Activated naive CD8-positive, alpha-beta T cell treated with anti-CD3 and anti-CD28 coated beads, Interleukin-2, amount 50 U/mL, for 16 hours (primary cell): Measurements from ENCODE around the gene LAGE3.
"Not testable (repeated sequence)": the region's sequence is repeated elsewhere in the genome, so short reads cannot be mapped to it uniquely, and the experiment has no call there.

Experiments used
- DNase-seq: peaks from one replicate; pipeline ENCODE4 v3.0.0-alpha.2; 2020; ENCODE audit warnings: low read depth, low spot score

LAGE3 gene

GRCh38 chrX:154502098-154502497 is 23.0 kb upstream of the LAGE3 start:
- DNase-seq = no peak

DNA sequence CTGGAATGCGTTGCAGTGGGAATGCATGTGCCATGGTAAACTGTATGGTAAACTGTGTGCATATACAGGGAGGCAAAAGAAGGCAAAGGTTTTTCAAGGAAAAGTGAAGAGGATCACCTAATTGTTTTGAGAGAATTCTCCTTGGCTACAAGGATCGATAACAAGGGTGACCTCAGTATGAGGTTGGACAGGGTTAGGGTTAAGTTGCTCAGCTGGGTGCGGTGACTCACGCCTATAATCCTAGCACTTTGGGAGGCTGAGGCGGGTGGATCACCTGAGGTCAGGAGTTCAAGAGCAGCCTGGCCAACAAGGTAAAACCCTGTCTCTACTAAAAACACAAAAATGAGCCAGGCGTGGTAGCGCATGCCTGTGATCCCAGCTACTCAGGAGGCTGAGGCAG is 22.3 kb upstream of the LAGE3 start:
- DNase-seq = not testable (repeated sequence)

GRCh38 chrX:154496591-154497137 is 17.6 kb upstream of the LAGE3 start:
- DNase-seq = not testable (repeated sequence)

- no peak for DNase-seq
Measured at GRCh38 chrX:154495472-154495922, 16.4 kb upstream of the LAGE3 start.

- DNase-seq = no peak
Measured at GRCh38 chrX:154494715-154495114, 15.6 kb upstream of the LAGE3 start.

- DNase-seq = peak; percentile 68
Measured at GRCh38 chrX:154490414-154491083, 11.5 kb upstream of the LAGE3 start, which contains the start of gene SLC10A3. TSS of gene SLC10A3 (minus strand) at chrX:154490629. CDS start at chrX:154488940, 1,689 bp downstream.

GRCh38 chrX:154490021-154490413 is 10.9 kb upstream of the LAGE3 start:
- no peak for DNase-seq

DNA sequence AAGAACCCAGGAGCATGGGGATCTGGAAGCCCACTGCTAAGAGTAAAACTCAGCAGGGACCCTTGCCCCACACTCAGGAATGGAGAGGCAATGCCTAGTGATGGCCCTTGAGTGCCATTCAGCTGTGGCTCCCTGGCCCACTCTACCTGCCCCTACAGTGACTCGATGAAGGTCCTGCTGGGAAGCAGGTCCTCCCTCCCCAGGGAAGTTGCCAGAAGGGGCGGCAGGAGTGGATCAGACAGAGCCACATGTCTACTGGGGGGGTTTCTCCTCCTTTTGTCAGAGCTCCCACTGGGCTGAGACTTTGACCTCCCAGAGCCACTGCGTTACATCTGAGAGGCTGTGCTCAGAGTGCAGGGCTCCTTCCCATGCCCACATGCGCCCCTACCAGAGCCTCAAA is 10.1 kb upstream of the LAGE3 start:
- no peak for DNase-seq

GRCh38 chrX:154488336-154489075 is 9.4 kb upstream of the LAGE3 start:
- DNase-seq = no peak

DNA sequence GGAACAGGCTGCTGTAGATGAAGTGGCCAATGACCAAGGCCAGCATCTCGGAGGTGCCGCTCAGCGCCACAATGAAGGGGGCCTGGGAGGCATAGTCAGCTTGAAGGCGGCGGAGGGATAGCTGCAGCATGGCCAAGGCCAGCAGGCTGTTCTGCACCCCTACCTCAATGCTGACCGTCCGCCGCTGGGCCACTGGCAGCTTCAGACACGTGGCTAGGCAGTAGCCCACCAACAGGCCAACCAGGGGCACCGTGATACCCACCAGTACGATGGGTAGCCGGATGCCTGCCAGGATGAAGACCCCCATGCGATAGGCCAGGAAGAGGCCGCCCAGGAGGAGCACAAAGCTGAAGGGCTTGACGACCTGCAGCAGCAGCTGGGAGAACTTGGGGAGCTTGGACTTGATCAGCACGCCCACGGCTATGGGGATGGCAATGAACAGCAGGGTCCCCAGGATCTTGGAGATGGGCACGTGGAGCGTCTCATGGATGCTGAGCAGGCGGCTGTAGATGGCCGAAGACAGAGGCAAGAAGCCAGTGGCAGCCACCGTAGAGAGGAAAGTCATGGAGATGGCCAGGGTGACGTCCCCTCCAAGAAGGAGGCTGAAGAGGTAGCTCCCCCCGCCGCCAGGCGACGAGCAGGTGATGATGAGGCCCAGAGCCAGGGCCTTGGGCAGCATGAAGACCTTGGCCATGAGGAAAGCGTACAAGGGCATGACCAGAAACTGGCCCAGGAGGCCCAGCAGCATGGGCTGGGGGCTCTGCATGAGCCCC is 8.6 kb upstream of the LAGE3 start:
- DNase-seq = no peak

- DNase-seq = no peak
Measured at GRCh38 chrX:154486396-154487207, 7.5 kb upstream of the LAGE3 start, which contains the start of gene UBL4A. TSS of gene UBL4A (minus strand) at chrX:154486615. CDS start at chrX:154486584, 31 bp downstream.

DNA sequence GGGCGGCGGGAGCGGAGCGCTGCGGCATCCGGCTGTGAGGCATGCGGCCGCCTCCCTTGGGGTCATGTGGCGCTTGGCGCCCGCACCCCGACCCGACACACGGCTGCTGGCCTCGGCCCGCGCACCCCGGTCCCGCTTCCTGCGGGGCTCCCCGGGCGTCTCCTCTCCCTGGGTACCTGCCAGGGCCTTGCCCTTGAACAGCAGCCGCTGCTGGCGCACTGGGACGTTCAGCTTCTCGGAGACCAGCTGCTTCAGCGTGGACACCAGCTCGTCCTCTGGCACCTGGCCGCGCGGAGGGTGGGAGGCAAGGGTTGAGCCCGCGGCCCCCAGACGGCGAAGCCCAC is 6.9 kb upstream of the LAGE3 start:
- no peak for DNase-seq

DNA sequence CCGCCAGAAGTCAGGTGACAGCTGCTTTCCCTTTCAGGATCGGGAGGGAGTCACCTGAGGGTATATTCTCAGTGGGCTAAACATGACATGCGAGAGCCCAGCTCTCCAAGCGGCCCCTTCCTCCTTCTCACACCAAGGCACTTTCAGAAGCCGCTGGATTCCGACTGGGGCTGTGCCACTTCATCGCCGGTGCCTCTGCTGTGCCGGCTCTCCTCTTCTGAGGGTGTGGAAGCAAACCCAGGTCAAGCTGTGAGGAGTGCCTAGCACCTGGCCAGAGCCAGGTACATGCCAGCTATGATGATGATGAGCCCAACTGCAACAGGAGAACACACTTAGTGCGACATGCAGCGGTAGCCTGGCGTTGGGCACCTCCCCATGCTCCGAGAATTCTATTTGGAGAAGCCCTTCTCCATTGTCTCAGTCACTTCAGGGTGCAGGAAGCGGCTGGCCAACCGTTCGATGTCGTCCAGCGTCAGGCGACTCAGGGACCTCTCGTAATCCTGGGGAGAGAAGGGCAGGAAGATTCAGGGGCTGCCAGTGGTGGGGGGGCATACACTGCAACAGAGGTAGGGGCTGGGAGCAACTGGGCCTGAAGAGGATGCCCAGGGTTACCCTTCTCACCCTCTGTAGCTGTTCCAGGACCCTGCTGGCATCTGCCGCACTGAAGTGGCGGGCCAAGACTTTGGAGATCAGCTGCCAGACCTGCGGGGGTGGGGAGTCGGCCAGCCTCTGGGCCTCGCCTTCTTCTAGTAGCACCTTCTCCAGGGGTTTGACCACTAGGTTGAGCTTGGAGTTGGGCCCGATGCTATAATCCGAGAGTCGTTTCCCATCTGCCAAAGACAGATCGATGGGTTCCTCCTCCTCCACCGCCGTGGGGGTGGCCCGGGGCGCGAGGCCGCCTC is 6.3 kb upstream of the LAGE3 start:
- DNase-seq = no peak

DNA sequence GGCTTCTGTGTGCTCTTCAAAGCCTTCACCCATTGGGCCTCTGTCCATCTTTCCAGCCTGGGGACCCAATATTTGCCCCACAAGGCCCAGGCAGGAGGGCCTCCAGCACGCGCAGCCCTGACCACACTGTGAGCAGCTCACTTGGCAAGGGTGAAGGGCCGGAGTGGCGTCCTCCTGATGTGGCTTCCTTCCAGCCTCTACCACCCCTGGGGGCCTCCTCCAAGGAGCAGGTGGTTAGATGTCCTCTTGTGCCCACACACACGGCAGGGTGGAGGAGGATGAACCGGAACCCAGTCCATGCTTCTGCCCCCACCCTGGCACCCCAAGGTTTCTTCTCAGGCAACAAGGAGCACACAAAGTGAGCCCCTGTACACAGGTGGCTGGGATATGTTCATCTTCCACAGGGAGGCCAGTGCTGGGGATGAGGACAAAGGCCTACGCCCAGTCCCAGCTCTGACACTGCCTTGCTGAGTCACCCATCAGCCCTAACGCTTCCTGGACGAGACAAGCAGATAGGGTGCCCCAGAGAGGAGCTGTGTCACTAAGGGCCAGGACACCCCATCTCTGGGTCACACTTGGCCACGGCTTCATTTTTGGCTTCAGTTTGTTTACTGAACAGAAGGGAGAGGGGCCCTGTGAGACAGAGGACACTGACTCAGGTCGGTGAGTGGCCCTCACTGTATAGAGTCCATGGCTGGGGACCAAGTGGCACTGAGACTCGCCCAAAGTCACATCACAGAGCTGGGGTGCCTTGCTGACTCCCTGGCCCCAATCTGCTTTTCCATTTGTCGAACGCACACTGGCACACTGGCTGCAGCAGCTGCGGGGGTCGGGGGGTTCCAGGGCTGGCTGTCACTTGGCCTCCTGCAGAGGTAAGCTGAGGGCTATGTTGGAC is 5.4 kb upstream of the LAGE3 start:
- DNase-seq = no peak

GRCh38 chrX:154483325-154483724 is 4.2 kb upstream of the LAGE3 start:
- no peak for DNase-seq

DNA sequence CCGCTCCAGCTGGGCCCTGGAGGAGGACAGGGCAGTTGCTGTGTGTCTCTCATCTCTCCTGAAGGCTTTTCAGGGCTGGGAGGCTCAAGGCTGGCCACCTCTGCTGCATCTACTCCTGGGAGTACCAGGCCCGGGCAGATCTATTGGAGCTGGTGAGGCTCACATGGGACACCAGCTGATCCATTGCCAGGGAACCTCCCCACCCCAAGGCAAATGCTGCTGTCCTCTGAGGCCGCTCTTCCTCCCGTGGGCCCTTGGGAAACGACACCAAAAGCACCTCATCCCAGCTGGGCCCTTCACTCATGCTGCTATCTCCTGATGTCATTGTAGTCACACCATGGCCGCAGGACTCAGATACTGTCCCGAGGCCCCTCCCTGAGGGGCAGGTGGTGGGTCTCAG is 3.7 kb upstream of the LAGE3 start:
- DNase-seq = no peak

GRCh38 chrX:154481911-154482601 is 3.0 kb upstream of the LAGE3 start:
- no peak for DNase-seq

- DNase-seq = no peak
Measured at GRCh38 chrX:154481195-154481594, 2.1 kb upstream of the LAGE3 start.
